HG02763 (cell line): Measurements from ENCODE around the gene KBTBD8.
A peak's percentile ranks its signal among the peaks of the same experiment; 100 is the strongest.

Source experiments
- ATAC-seq: cut with Tn5 transposase; IDR thresholded peaks from one replicate; pipeline ENCODE4 v1.9.1; 2021; ENCODE audit warnings: mild to moderate bottlenecking, moderate library complexity; ENCODE audit not compliant: unreplicated experiment

Gene KBTBD8

GRCh38 chr3:67031986-67032385 is 33.9 kb downstream of the KBTBD8 start:
- ATAC-seq = no peak

DNA sequence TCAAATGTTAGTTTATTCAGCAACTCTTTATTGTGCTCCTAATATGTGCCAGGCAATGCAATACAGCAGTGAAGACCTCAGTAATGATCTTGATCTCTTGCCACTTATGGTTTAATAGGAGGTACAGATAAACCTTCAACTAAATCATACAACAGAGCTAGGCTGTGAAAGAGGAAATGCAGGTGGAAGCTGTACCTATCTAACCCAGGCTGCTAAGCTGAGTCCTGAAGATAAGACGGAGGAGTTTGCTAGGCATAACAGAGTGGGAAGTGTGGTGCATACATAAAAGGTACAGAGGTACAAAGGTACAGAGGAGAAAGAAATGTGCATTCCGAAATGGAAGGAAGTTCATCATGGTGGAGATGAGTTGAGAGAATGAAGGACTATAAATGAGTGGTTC is 35.0 kb downstream of the KBTBD8 start:
- no peak for ATAC-seq

- no peak for ATAC-seq
Measured at GRCh38 chr3:67034371-67034770, 36.3 kb downstream of the KBTBD8 start.

DNA sequence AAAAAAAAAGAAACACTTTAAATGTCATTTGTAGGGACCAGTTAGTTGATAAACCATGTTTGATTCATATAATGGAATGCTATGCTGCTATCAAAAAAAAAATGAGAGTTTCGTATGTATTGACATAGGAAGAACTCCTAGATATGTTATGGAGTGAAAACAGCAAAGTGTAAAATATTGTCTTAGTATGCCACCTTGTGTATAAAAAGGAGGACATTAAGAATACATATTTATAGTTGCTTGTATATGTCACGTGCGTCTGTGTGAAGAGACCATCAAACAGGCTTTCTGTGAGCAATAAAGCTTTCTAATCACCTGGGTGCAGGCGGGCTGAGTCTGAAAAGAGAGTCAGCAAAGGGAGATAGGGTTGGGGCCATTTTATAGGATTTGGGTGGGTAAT is 39.5 kb downstream of the KBTBD8 start:
- no peak for ATAC-seq

GRCh38 chr3:67044295-67044694 is 46.2 kb downstream of the KBTBD8 start:
- no peak for ATAC-seq

DNA sequence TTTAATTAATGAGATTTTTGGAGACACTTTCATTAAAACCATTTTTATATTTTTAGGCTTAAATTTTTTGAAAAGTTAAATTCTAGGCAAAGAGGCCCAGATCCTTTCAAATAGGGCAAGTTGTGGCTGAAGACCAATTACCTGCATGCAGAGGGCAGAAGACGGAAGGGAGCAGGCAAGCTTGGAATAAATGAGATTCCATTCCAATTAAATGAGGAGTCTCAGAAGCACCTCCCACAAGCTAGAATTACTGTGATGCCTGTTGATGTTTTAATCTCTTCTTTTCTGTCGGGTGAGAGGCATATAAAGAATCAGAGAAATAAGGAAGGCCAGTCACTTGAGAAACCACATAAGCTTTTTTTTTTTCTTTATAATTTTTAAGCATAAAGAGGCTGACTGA is 46.8 kb downstream of the KBTBD8 start:
- no peak for ATAC-seq

DNA sequence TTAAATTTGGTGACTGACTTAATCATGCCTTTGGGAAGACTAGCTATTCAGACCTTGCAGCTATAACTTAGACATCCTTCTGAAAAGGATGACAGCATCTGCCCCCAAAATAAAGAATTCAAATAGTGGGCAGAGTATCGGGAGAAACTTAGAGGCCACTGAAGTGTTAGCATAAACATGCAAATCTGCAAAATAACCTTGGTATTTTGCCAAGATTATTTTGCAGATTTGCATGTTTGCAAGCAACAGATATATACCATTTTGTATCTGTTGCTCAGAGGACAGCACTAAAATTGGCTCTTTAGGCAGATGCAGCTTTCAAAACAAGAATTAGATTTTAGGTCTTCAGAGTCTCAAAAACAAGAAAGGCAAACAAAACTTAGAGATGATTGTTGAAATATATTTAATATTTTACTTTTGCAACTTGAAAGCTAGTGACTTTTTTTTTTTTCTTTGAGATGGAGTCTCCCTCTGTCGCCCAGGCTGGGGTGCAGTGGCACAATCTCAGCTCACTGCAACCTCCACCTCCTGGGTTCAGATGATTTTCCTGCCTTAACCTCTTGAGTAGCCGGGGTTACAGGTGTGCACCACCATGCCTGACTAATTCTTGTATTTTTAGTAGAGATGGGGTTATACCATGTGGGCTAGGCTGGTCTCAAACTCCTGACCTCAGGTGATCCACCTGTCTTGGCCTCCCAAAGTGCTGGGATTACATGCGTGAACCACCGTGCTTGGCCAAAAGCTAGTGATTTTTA is 47.8 kb downstream of the KBTBD8 start:
- ATAC-seq = no peak

DNA sequence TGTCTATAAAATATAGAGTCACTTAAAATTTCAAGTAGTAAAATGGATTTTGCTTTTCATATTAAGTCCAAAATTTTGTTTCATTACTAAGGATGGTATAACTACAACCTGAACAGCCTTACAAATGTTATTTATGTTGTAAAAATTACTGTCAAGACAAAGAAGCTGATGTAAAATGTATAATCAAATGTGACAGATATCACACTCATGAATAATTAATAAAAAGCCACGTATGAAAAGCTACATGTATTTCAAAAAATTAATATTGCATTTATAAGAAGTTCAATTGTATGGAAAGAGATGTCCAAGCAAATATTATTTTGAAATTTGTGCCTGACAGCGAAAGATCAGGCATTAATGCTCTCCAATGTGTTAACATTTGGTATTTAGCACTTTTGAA is 48.9 kb downstream of the KBTBD8 start:
- ATAC-seq = no peak

- peak; percentile 91 for ATAC-seq
Measured at GRCh38 chr3:67048067-67048714, 50.1 kb downstream of the KBTBD8 start.

DNA sequence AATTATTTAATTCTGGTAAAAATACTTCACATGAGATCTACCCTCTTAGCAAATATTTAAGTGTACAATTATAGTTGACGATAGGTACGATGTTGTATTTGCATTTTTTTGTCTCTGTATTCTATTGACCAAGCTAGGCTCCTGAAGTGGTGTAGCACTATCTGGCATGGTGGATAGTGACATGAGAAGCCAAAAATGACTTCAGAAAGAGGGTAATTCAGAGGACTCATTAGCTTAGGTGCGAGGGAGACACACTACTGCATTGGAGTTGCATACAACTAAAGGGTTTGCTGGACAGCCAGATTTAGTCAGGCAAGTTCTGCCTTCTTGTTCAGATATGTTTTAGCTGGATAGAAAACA is 50.6 kb downstream of the KBTBD8 start:
- peak; percentile 49 for ATAC-seq

DNA sequence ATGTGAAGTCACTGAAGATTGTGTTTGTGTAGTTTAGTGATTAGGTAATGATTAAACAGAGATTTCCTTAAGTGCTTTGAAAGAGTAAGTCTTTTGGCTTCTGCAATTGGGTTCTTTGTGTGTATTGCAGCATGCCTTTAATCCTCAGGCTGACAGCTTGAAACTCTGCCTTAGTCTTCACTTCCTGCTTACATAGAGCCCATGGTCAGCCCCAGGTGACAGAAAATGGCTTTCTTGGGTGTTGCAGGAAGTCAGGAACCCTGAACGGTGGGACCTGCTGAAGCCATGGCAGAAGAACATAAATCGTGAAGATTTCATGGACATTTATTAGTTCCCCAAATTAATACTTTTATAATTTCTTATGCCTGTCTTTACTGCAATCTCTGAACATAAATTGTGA is 61.3 kb downstream of the KBTBD8 start:
- no peak for ATAC-seq
